Esophagus muscularis mucosa (tissue), 4 donors: ENCODE results near the gene EARS2.

ENCODE experiments used
- EP300 ChIP-seq: sonication (generic); formaldehyde crosslinking; IDR thresholded peaks from one replicate; pipeline ENCODE4 v1.6.1; 2017; ENCODE audit warnings: antibody characterized with exemption
- POLR2A ChIP-seq: fragments of 450-650 bp; IDR thresholded peaks from one replicate; pipeline ENCODE4 v1.6.1; 2017; ENCODE audit warnings: antibody characterized with exemption, moderate library complexity, mild to moderate bottlenecking, low read depth
- POLR2AphosphoS5 ChIP-seq, 2 donors: sonication (generic); formaldehyde crosslinking; IDR thresholded peaks; one replicate each; pipeline ENCODE4 v1.6.1; 2017; ENCODE audit warnings: antibody characterized with exemption in 2 of 2
- TF ChIP-seq, protein P1 (sequence below), 3 experiments: fragments of 200-600 bp in 2 of 3; fragments of 450-650 bp in 1 of 3; sonication (generic) in 2 of 3; IDR thresholded peaks; one replicate each; pipeline ENCODE4 v1.5.1; 2017 to 2019; ENCODE audit warnings: antibody characterized with exemption in 3 of 3, mild to moderate bottlenecking in 2 of 3, moderate library complexity in 1 of 3

DNA sequence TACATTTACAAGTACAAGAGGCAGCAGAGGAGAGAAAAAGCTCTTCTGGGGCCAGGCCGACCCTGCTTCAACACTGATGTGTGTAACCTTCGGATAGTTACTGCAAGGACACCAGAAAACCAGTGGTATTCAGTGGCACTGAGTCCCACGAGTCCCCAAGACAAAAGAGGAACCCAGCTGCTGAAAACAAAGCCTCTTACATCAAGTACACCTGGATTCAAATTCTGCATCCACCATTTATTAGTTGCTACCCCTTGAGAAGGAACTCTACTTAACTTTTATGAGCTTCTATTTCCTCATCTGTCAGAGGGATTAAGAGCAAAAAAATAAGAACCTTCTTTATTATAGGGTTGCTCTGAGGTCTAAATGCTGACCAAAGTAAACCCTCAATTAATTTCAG is 2.6 kb downstream of the EARS2 start:
- TF ChIP-seq, protein P1, sequence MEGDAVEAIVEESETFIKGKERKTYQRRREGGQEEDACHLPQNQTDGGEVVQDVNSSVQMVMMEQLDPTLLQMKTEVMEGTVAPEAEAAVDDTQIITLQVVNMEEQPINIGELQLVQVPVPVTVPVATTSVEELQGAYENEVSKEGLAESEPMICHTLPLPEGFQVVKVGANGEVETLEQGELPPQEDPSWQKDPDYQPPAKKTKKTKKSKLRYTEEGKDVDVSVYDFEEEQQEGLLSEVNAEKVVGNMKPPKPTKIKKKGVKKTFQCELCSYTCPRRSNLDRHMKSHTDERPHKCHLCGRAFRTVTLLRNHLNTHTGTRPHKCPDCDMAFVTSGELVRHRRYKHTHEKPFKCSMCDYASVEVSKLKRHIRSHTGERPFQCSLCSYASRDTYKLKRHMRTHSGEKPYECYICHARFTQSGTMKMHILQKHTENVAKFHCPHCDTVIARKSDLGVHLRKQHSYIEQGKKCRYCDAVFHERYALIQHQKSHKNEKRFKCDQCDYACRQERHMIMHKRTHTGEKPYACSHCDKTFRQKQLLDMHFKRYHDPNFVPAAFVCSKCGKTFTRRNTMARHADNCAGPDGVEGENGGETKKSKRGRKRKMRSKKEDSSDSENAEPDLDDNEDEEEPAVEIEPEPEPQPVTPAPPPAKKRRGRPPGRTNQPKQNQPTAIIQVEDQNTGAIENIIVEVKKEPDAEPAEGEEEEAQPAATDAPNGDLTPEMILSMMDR (IDR thresholded peaks at IDR 0.05), result no peak
- TF ChIP-seq POLR2A (no peak), EP300 (no peak), POLR2AphosphoS5 (IDR thresholded peaks at IDR 0.05) (no peak)
